CD14-positive monocyte (primary cell): ENCODE data around the gene RSPH1. TPM values are rescaled to one million over a fixed set of nuclear protein-coding genes. Genes with fewer than 3 reads are reported as not detected.

Experiments used
- DNase-seq, 3 donors: peaks; one replicate each; pipeline ENCODE4 v3.0.0-alpha.2; 2011 to 2022
- H2AFZ ChIP-seq: 2 replicates; pipeline ENCODE4 v1.6.0; 2012; ENCODE audit warnings: mild to moderate bottlenecking, low read depth, low read length, inconsistent platforms; ENCODE audit not compliant: insufficient read depth, poor library complexity, severe bottlenecking
- H3K27ac ChIP-seq, 2 donors: 1 replicate in 1 of 2; 2 replicates in 1 of 2; pipeline ENCODE4 v1.5.1; 2012 to 2013; ENCODE audit warnings: low read length in 2 of 2, control low read depth in 1 of 2, inconsistent platforms in 1 of 2, low read depth in 1 of 2, mild to moderate bottlenecking in 1 of 2
- H3K27me3 ChIP-seq, 2 donors: one replicate each; pipeline versions ENCODE4 v1.6.0 to v1.6.1; 2011 to 2013; ENCODE audit warnings: low read length in 2 of 2; ENCODE audit not compliant: control insufficient read depth in 2 of 2, insufficient read depth in 2 of 2
- H3K36me3 ChIP-seq, 2 donors: replicated peaks in 1 of 2; 1 replicate in 1 of 2; 2 replicates in 1 of 2; pipeline versions ENCODE4 v1.5.1 to v1.6.1; 2012 to 2013; ENCODE audit warnings: low read length in 2 of 2, control low read depth in 1 of 2, inconsistent platforms in 1 of 2, mild to moderate bottlenecking in 1 of 2; ENCODE audit not compliant: insufficient read depth in 2 of 2, control insufficient read depth in 1 of 2
- H3K4me1 ChIP-seq, 2 donors: 1 replicate in 1 of 2; 2 replicates in 1 of 2; pipeline versions ENCODE4 v1.5.1 to v1.6.1; 2012 to 2013; ENCODE audit warnings: low read length in 2 of 2, control low read depth in 1 of 2, inconsistent platforms in 1 of 2, mild to moderate bottlenecking in 1 of 2, moderate library complexity in 1 of 2; ENCODE audit not compliant: insufficient read depth in 2 of 2, control insufficient read depth in 1 of 2
- H3K4me2 ChIP-seq: replicated peaks from 2 replicates; pipeline ENCODE3; 2012; ENCODE audit warnings: low read length, moderate library complexity, mild to moderate bottlenecking; ENCODE audit not compliant: poor library complexity, severe bottlenecking; ENCODE audit errors: extremely low read depth
- H3K4me3 ChIP-seq, 3 experiments: fragments of 200-600 bp in 1 of 3; sonication (generic) in 1 of 3; replicated peaks in 1 of 3; 1 replicate in 2 of 3; 2 replicates in 1 of 3; pipeline ENCODE4 v1.5.1; 2011 to 2013; ENCODE audit warnings: low read length in 3 of 3, mild to moderate bottlenecking in 3 of 3, control low read depth in 2 of 3, low read depth in 2 of 3, inconsistent platforms in 1 of 3, moderate library complexity in 1 of 3
- H3K79me2 ChIP-seq: 2 replicates; pipeline ENCODE4 v1.6.0; 2012; ENCODE audit warnings: mild to moderate bottlenecking, control low read depth, inconsistent platforms, low read length, moderate library complexity; ENCODE audit not compliant: insufficient read depth
- H3K9ac ChIP-seq: 2 replicates; pipeline ENCODE4 v1.6.0; 2017; ENCODE audit warnings: low read length, mild to moderate bottlenecking; ENCODE audit not compliant: insufficient read depth, poor library complexity, severe bottlenecking
- H3K9me3 ChIP-seq, 2 donors: replicated peaks in 1 of 2; 1 replicate in 1 of 2; 2 replicates in 1 of 2; pipeline versions ENCODE4 v1.5.1 to v1.6.1; 2012 to 2013; ENCODE audit warnings: low read length in 2 of 2, control low read depth in 1 of 2; ENCODE audit not compliant: control insufficient read depth in 1 of 2, insufficient read depth in 1 of 2
- H4K20me1 ChIP-seq: 2 replicates; pipeline ENCODE4 v1.6.0; 2012; ENCODE audit warnings: mild to moderate bottlenecking, low read length, control low read depth, moderate library complexity; ENCODE audit not compliant: insufficient read depth
- H3K27ac Mint-ChIP-seq, 7 donors: one replicate each; pipeline ENCODE4 v1.8.0; 2020; ENCODE audit warnings: mild to moderate bottlenecking in 7 of 7, mixed read lengths in 7 of 7, moderate library complexity in 6 of 7, inconsistent platforms in 2 of 7
- H3K27me3 Mint-ChIP-seq, 3 donors: one replicate each; pipeline ENCODE4 v1.8.0; 2021 to 2022; ENCODE audit warnings: low read depth in 3 of 3, mild to moderate bottlenecking in 3 of 3, mixed read lengths in 3 of 3, moderate library complexity in 3 of 3, inconsistent platforms in 1 of 3
- H3K36me3 Mint-ChIP-seq, 2 donors: one replicate each; pipeline ENCODE4 v1.8.0; 2020; ENCODE audit warnings: mixed read lengths in 2 of 2, inconsistent platforms in 1 of 2, mild to moderate bottlenecking in 1 of 2
- H3K4me1 Mint-ChIP-seq: one replicate; pipeline ENCODE4 v1.8.0; 2020; ENCODE audit warnings: mild to moderate bottlenecking, mixed read lengths
- H3K4me3 Mint-ChIP-seq, 2 donors: one replicate each; pipeline ENCODE4 v1.8.0; 2020; ENCODE audit warnings: mild to moderate bottlenecking in 2 of 2, mixed read lengths in 2 of 2, moderate library complexity in 1 of 2
- H3K9me3 Mint-ChIP-seq, 7 donors: one replicate each; pipeline ENCODE4 v1.8.0; 2020 to 2022; ENCODE audit warnings: mixed read lengths in 7 of 7, mild to moderate bottlenecking in 6 of 7, moderate library complexity in 6 of 7, inconsistent platforms in 2 of 7
- CTCF ChIP-seq: fragments of 200-600 bp; IDR thresholded peaks from one replicate; pipeline ENCODE4 v1.8.0; 2022; ENCODE audit warnings: antibody characterized with exemption, mild to moderate bottlenecking
- WGBS: methylation state at CpG from one replicate; pipeline ENCODE4 v1.1.5; 2013; ENCODE audit warnings: missing lambda C conversion rate; ENCODE audit not compliant: insufficient coverage; 5-methylcytosine and 5-hydroxymethylcytosine counted together
- intact Hi-C, 2 donors: fragments of 100-400 bp; cut with micrococcal nuclease; formaldehyde crosslinking; loops; one replicate each; pipeline versions ENCODE4 v1.15.0 to v1.15.1; 2023
- polyA plus RNA-seq, 3 donors: library from polyadenylated mRNA; depleted of rRNA in 1 of 3; unstranded in 2 of 3; stranded (reverse) in 1 of 3; fragments of 300-500 nt in 2 of 3; fragments of >200 nt in 1 of 3; fragmentation: Illumina TruSeq in 2 of 3; gene quantifications; 1 replicate in 2 of 3; 2 replicates in 1 of 3; pipeline ENCODE4 v1.2.3, GENCODE V29; 2012 to 2021

RSPH1 gene
- polyA plus RNA-seq, 3 donors: 0.03 TPM; not detected in 2

DNA sequence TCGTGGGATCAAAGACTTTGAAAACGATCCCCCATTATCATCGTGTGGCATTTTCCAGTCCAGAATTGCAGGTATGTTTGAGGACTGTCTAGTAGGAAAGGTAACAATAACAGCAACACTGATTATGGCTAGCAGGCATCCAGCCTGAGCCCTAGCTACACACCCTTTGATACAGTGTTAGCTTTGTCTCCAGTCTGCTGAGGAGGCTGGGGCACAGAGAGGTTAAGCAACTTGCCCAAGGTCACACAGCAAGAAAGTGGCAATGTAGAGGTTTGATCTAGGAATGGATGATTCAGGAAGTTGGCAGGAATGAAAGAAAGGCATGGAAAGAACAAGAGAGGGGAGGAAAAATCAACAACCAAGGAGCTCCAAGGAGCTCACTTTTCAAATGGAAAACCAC lies 61.1 kb downstream of the RSPH1 start:
- H3K4me2 ChIP-seq: no peak overlapping the region
- Mint-ChIP-seq H3K4me1 (peaks cover 8% of the 10 kb centered on the region), H3K9me3 (peaks cover 0 to 15% (median 10%) of the 10 kb centered on the region in 7 donors), H3K27me3 (peaks cover 0 to 2% (median 0%) of the 10 kb centered on the region in 3 donors), H3K4me3 (no peak overlapping the region), H3K27ac (no peak overlapping the region), H3K36me3 (no peaks in the 10 kb centered on the region)
- H3K4me1 ChIP-seq: peaks cover 7% of the 10 kb centered on the region in 2 donors
- no peak for TF ChIP-seq CTCF
- H3K27ac ChIP-seq: no peak overlapping the region
- WGBS: 83% methylated on average over 2 of the region's 3 CpGs
- no peaks in the 10 kb centered on the region for H4K20me1 ChIP-seq
- no peaks in the 10 kb centered on the region for H3K9me3 ChIP-seq
- H3K9ac ChIP-seq: no peak overlapping the region
- H3K4me3 ChIP-seq: no peak overlapping the region
- no peak overlapping the region for H2AFZ ChIP-seq
- DNase-seq: no peak
- intact Hi-C loops: no loop called here
- H3K27me3 ChIP-seq: no peaks in the 10 kb centered on the region
- no peaks in the 10 kb centered on the region for H3K79me2 ChIP-seq
- H3K36me3 ChIP-seq: no peaks in the 10 kb centered on the region

GRCh38 chr21:42433946-42434551 lies 62.0 kb downstream of the RSPH1 start:
- no peak overlapping the region for H3K9ac ChIP-seq
- H3K36me3 Mint-ChIP-seq: no peaks in the 10 kb centered on the region
- H4K20me1 ChIP-seq: no peaks in the 10 kb centered on the region
- H3K4me3 ChIP-seq: no peak overlapping the region
- H3K36me3 ChIP-seq: no peaks in the 10 kb centered on the region
- H3K4me1 ChIP-seq: peaks cover 7% of the 10 kb centered on the region in 2 donors
- intact Hi-C loops: no loop called here
- WGBS: 78% methylated on average over 4 of the region's 10 CpGs
- no peak for TF ChIP-seq CTCF
- H3K27ac ChIP-seq: no peak overlapping the region
- peaks cover 0 to 2% (median 0%) of the 10 kb centered on the region in 3 donors for H3K27me3 Mint-ChIP-seq
- H3K9me3 Mint-ChIP-seq: peaks cover 0 to 15% (median 10%) of the 10 kb centered on the region in 7 donors
- H3K9me3 ChIP-seq: no peaks in the 10 kb centered on the region
- peak in 1 of 3 donors; percentile 26 for DNase-seq
- peak overlapping the region in 1 of 2 donors; percentile 17 for H3K4me3 Mint-ChIP-seq
- peak overlapping the region in 1 of 7 donors; percentile 16 for H3K27ac Mint-ChIP-seq
- peaks cover 8% of the 10 kb centered on the region for H3K4me1 Mint-ChIP-seq
- no peak overlapping the region for H2AFZ ChIP-seq
- H3K27me3 ChIP-seq: no peaks in the 10 kb centered on the region
- H3K4me2 ChIP-seq: no peak overlapping the region
- no peaks in the 10 kb centered on the region for H3K79me2 ChIP-seq
